ENCODE measurements around the gene YEATS4.
A peak's percentile ranks its signal among the peaks of the same experiment; 100 is the strongest.

The YEATS4 gene

GRCh38 chr12:69355363-69356028, 4.0 kb upstream of the YEATS4 start:
- Histone ChIP-seq H3K9ac (ENCODE audit: low read length) (no peak overlapping the region), H3K9me3 (ENCODE audit: control insufficient read depth, low read depth, low read length) (no peaks in the 10 kb centered on the region), H3K4me3 (ENCODE audit: low read length) (no peak overlapping the region), H3K4me1 (ENCODE audit: control insufficient read depth, low read depth, low read length) (no peaks in the 10 kb centered on the region), H3K36me3 (ENCODE audit: control insufficient read depth, low read depth, low read length) (no peaks in the 10 kb centered on the region), H3K27ac (ENCODE audit: low read length) (no peak overlapping the region), H3K27me3 (ENCODE audit: control insufficient read depth, insufficient read depth, low read length) (no peaks in the 10 kb centered on the region)

GRCh38 chr12:69360348-69360672, 767 bp downstream of the YEATS4 start:
- Histone ChIP-seq H3K27ac (ENCODE audit: low read length) (peak overlapping the region; percentile 12), H3K4me1 (ENCODE audit: control insufficient read depth, low read depth, low read length) (no peaks in the 10 kb centered on the region), H3K36me3 (ENCODE audit: control insufficient read depth, low read depth, low read length) (peaks cover 10% of the 10 kb centered on the region), H3K27me3 (ENCODE audit: control insufficient read depth, insufficient read depth, low read length) (no peaks in the 10 kb centered on the region), H3K9ac (ENCODE audit: low read length) (peak overlapping the region; percentile 81), H3K4me3 (ENCODE audit: low read length) (peak overlapping the region; percentile 72), H3K9me3 (ENCODE audit: control insufficient read depth, low read depth, low read length) (no peaks in the 10 kb centered on the region)

- H3K36me3 ChIP-seq (ENCODE audit: control insufficient read depth, low read depth, low read length), result peaks cover 33% of the 10 kb centered on the region
- H3K4me3 ChIP-seq (ENCODE audit: low read length), result no peak overlapping the region
- H3K4me1 ChIP-seq (ENCODE audit: control insufficient read depth, low read depth, low read length), result no peaks in the 10 kb centered on the region
- no peaks in the 10 kb centered on the region for H3K9me3 ChIP-seq (ENCODE audit: control insufficient read depth, low read depth, low read length)
- no peaks in the 10 kb centered on the region for H3K27me3 ChIP-seq (ENCODE audit: control insufficient read depth, insufficient read depth, low read length)
- H3K27ac ChIP-seq (ENCODE audit: low read length), result no peak overlapping the region
- H3K9ac ChIP-seq (ENCODE audit: low read length), result no peak overlapping the region
These were observed 7.3 kb downstream of the YEATS4 start for GRCh38 chr12:69366796-69367195.

GRCh38 chr12:69368171-69368570, 8.6 kb downstream of the YEATS4 start:
- no peak overlapping the region for H3K9ac ChIP-seq (ENCODE audit: low read length)
- H3K36me3 ChIP-seq (ENCODE audit: control insufficient read depth, low read depth, low read length), result peaks cover 31% of the 10 kb centered on the region
- H3K27ac ChIP-seq (ENCODE audit: low read length), result no peak overlapping the region
- no peaks in the 10 kb centered on the region for H3K4me1 ChIP-seq (ENCODE audit: control insufficient read depth, low read depth, low read length)
- H3K27me3 ChIP-seq (ENCODE audit: control insufficient read depth, insufficient read depth, low read length), result no peaks in the 10 kb centered on the region
- no peaks in the 10 kb centered on the region for H3K9me3 ChIP-seq (ENCODE audit: control insufficient read depth, low read depth, low read length)
- H3K4me3 ChIP-seq (ENCODE audit: low read length), result no peak overlapping the region

GRCh38 chr12:69383074-69383473, 23.5 kb downstream of the YEATS4 start:
- Histone ChIP-seq H3K27ac (ENCODE audit: low read length) (no peak overlapping the region), H3K4me3 (ENCODE audit: low read length) (no peak overlapping the region), H3K9me3 (ENCODE audit: control insufficient read depth, low read depth, low read length) (no peaks in the 10 kb centered on the region), H3K4me1 (ENCODE audit: control insufficient read depth, low read depth, low read length) (no peaks in the 10 kb centered on the region), H3K27me3 (ENCODE audit: control insufficient read depth, insufficient read depth, low read length) (no peaks in the 10 kb centered on the region), H3K36me3 (ENCODE audit: control insufficient read depth, low read depth, low read length) (peaks cover 4% of the 10 kb centered on the region), H3K9ac (ENCODE audit: low read length) (no peak overlapping the region)

- no peaks in the 10 kb centered on the region for H3K27me3 ChIP-seq (ENCODE audit: control insufficient read depth, insufficient read depth, low read length)
- no peak overlapping the region for H3K27ac ChIP-seq (ENCODE audit: low read length)
- H3K36me3 ChIP-seq (ENCODE audit: control insufficient read depth, low read depth, low read length), result peaks cover 4% of the 10 kb centered on the region
- no peak overlapping the region for H3K4me3 ChIP-seq (ENCODE audit: low read length)
- H3K9ac ChIP-seq (ENCODE audit: low read length), result no peak overlapping the region
- H3K4me1 ChIP-seq (ENCODE audit: control insufficient read depth, low read depth, low read length), result no peaks in the 10 kb centered on the region
- no peaks in the 10 kb centered on the region for H3K9me3 ChIP-seq (ENCODE audit: control insufficient read depth, low read depth, low read length)
These were observed 25.5 kb downstream of the YEATS4 start for GRCh38 chr12:69385038-69385437.

- Histone ChIP-seq H3K27me3 (ENCODE audit: control insufficient read depth, insufficient read depth, low read length) (no peaks in the 10 kb centered on the region), H3K9ac (ENCODE audit: low read length) (no peak overlapping the region), H3K27ac (ENCODE audit: low read length) (no peak overlapping the region), H3K36me3 (ENCODE audit: control insufficient read depth, low read depth, low read length) (peaks cover 4% of the 10 kb centered on the region), H3K4me3 (ENCODE audit: low read length) (no peak overlapping the region), H3K9me3 (ENCODE audit: control insufficient read depth, low read depth, low read length) (no peaks in the 10 kb centered on the region), H3K4me1 (ENCODE audit: control insufficient read depth, low read depth, low read length) (no peaks in the 10 kb centered on the region)
These were observed 27.4 kb downstream of the YEATS4 start for GRCh38 chr12:69386921-69387320.

- no peak overlapping the region for H3K4me3 ChIP-seq (ENCODE audit: low read length)
- no peak overlapping the region for H3K27ac ChIP-seq (ENCODE audit: low read length)
- no peaks in the 10 kb centered on the region for H3K27me3 ChIP-seq (ENCODE audit: control insufficient read depth, insufficient read depth, low read length)
- no peaks in the 10 kb centered on the region for H3K9me3 ChIP-seq (ENCODE audit: control insufficient read depth, low read depth, low read length)
- H3K9ac ChIP-seq (ENCODE audit: low read length), result no peak overlapping the region
- H3K4me1 ChIP-seq (ENCODE audit: control insufficient read depth, low read depth, low read length), result no peaks in the 10 kb centered on the region
- peaks cover 4% of the 10 kb centered on the region for H3K36me3 ChIP-seq (ENCODE audit: control insufficient read depth, low read depth, low read length)
These were observed 28.8 kb downstream of the YEATS4 start for GRCh38 chr12:69388371-69388770.

- Histone ChIP-seq H3K27ac (ENCODE audit: low read length) (no peak overlapping the region), H3K9me3 (ENCODE audit: control insufficient read depth, low read depth, low read length) (no peaks in the 10 kb centered on the region), H3K4me1 (ENCODE audit: control insufficient read depth, low read depth, low read length) (no peaks in the 10 kb centered on the region), H3K36me3 (ENCODE audit: control insufficient read depth, low read depth, low read length) (peaks cover 4% of the 10 kb centered on the region), H3K9ac (ENCODE audit: low read length) (no peak overlapping the region), H3K27me3 (ENCODE audit: control insufficient read depth, insufficient read depth, low read length) (no peaks in the 10 kb centered on the region), H3K4me3 (ENCODE audit: low read length) (no peak overlapping the region)
These were observed 30.3 kb downstream of the YEATS4 start for GRCh38 chr12:69389831-69390230.

GRCh38 chr12:69392179-69392928, 32.8 kb downstream of the YEATS4 start:
- Histone ChIP-seq H3K9me3 (ENCODE audit: control insufficient read depth, low read depth, low read length) (no peaks in the 10 kb centered on the region), H3K27me3 (ENCODE audit: control insufficient read depth, insufficient read depth, low read length) (no peaks in the 10 kb centered on the region), H3K4me3 (ENCODE audit: low read length) (no peak overlapping the region), H3K36me3 (ENCODE audit: control insufficient read depth, low read depth, low read length) (no peaks in the 10 kb centered on the region), H3K27ac (ENCODE audit: low read length) (no peak overlapping the region), H3K4me1 (ENCODE audit: control insufficient read depth, low read depth, low read length) (no peaks in the 10 kb centered on the region), H3K9ac (ENCODE audit: low read length) (no peak overlapping the region)

GRCh38 chr12:69396041-69396440, 36.5 kb downstream of the YEATS4 start:
- Histone ChIP-seq H3K4me3 (ENCODE audit: low read length) (no peak overlapping the region), H3K27ac (ENCODE audit: low read length) (no peak overlapping the region), H3K4me1 (ENCODE audit: control insufficient read depth, low read depth, low read length) (no peaks in the 10 kb centered on the region), H3K36me3 (ENCODE audit: control insufficient read depth, low read depth, low read length) (no peaks in the 10 kb centered on the region), H3K27me3 (ENCODE audit: control insufficient read depth, insufficient read depth, low read length) (no peaks in the 10 kb centered on the region), H3K9ac (ENCODE audit: low read length) (no peak overlapping the region), H3K9me3 (ENCODE audit: control insufficient read depth, low read depth, low read length) (no peaks in the 10 kb centered on the region)

GRCh38 chr12:69396963-69397362, 37.4 kb downstream of the YEATS4 start:
- no peaks in the 10 kb centered on the region for H3K4me1 ChIP-seq (ENCODE audit: control insufficient read depth, low read depth, low read length)
- H3K27me3 ChIP-seq (ENCODE audit: control insufficient read depth, insufficient read depth, low read length), result no peaks in the 10 kb centered on the region
- H3K36me3 ChIP-seq (ENCODE audit: control insufficient read depth, low read depth, low read length), result no peaks in the 10 kb centered on the region
- H3K9me3 ChIP-seq (ENCODE audit: control insufficient read depth, low read depth, low read length), result no peaks in the 10 kb centered on the region
- H3K27ac ChIP-seq (ENCODE audit: low read length), result no peak overlapping the region
- H3K4me3 ChIP-seq (ENCODE audit: low read length), result no peak overlapping the region
- no peak overlapping the region for H3K9ac ChIP-seq (ENCODE audit: low read length)
